HG02840 (cell line): ENCODE data around the gene PLCL2.
A peak's percentile ranks its signal among the peaks of the same experiment; 100 is the strongest.

Source experiments
- ATAC-seq: cut with Tn5 transposase; IDR thresholded peaks from one replicate; pipeline ENCODE4 v1.9.1; 2021; ENCODE audit warnings: mild to moderate bottlenecking, moderate library complexity, moderate number of reproducible peaks; ENCODE audit not compliant: unreplicated experiment, low FRiP score

PLCL2 gene

GRCh38 chr3:17035033-17035432 is 150.3 kb downstream of the PLCL2 start:
- no peak for ATAC-seq

- ATAC-seq, result no peak
Observed at GRCh38 chr3:17035966-17036365, 151.2 kb downstream of the PLCL2 start.

GRCh38 chr3:17038141-17038540 is 153.4 kb downstream of the PLCL2 start:
- ATAC-seq, result no peak

GRCh38 chr3:17038900-17039553 is 154.3 kb downstream of the PLCL2 start:
- ATAC-seq, result no peak

GRCh38 chr3:17039594-17039993 is 154.8 kb downstream of the PLCL2 start:
- no peak for ATAC-seq

- no peak for ATAC-seq
Observed at GRCh38 chr3:17040322-17040989, 155.7 kb downstream of the PLCL2 start.

- no peak for ATAC-seq
Observed at GRCh38 chr3:17040990-17041377, 156.2 kb downstream of the PLCL2 start.

GRCh38 chr3:17044855-17045254 is 160.1 kb downstream of the PLCL2 start:
- ATAC-seq, result peak; percentile 85

GRCh38 chr3:17045705-17046104 is 160.9 kb downstream of the PLCL2 start:
- no peak for ATAC-seq

- ATAC-seq, result no peak
Observed at GRCh38 chr3:17046623-17047022, 161.9 kb downstream of the PLCL2 start.

- no peak for ATAC-seq
Observed at GRCh38 chr3:17047162-17047561, 162.4 kb downstream of the PLCL2 start.

GRCh38 chr3:17047894-17048293 is 163.1 kb downstream of the PLCL2 start:
- ATAC-seq, result no peak

GRCh38 chr3:17050071-17050470 is 165.3 kb downstream of the PLCL2 start:
- no peak for ATAC-seq

GRCh38 chr3:17050506-17050905 is 165.8 kb downstream of the PLCL2 start:
- ATAC-seq, result no peak

- no peak for ATAC-seq
Observed at GRCh38 chr3:17052363-17052762, 167.6 kb downstream of the PLCL2 start.

- no peak for ATAC-seq
Observed at GRCh38 chr3:17054301-17054981, 169.7 kb downstream of the PLCL2 start.

GRCh38 chr3:17054982-17055343 is 170.2 kb downstream of the PLCL2 start:
- ATAC-seq, result no peak

GRCh38 chr3:17055374-17056276 is 170.9 kb downstream of the PLCL2 start:
- no peak for ATAC-seq

GRCh38 chr3:17057321-17057720 is 172.6 kb downstream of the PLCL2 start:
- ATAC-seq, result no peak

- ATAC-seq, result no peak
Observed at GRCh38 chr3:17059989-17060550, 175.3 kb downstream of the PLCL2 start.
